Stomach smooth muscle (tissue), 2 donors: Measurements from ENCODE around the gene PTPRG.
"Not testable (repeated sequence)": the region's sequence is repeated elsewhere in the genome, so short reads cannot be mapped to it uniquely, and the experiment has no call there.

ENCODE experiments used
- H3K27ac ChIP-seq: one replicate; pipeline ENCODE4 v1.7.0; 2013; ENCODE audit warnings: mild to moderate bottlenecking, low read length, inconsistent platforms
- H3K27me3 ChIP-seq, 2 donors: one replicate each; pipeline ENCODE4 v1.7.0; 2013; ENCODE audit warnings: low read length in 2 of 2; ENCODE audit not compliant: insufficient read depth in 2 of 2, control insufficient read depth in 1 of 2
- H3K36me3 ChIP-seq, 2 donors: one replicate each; pipeline ENCODE4 v1.7.0; 2013; ENCODE audit warnings: low read length in 2 of 2; ENCODE audit not compliant: control insufficient read depth in 2 of 2, insufficient read depth in 2 of 2
- H3K4me1 ChIP-seq: one replicate; pipeline ENCODE4 v1.7.0; 2013; ENCODE audit warnings: low read length; ENCODE audit not compliant: control insufficient read depth, insufficient read depth
- H3K4me3 ChIP-seq, 2 donors: one replicate each; pipeline ENCODE4 v1.7.0; 2013; ENCODE audit warnings: low read length in 2 of 2
- H3K9ac ChIP-seq, 2 donors: one replicate each; pipeline ENCODE4 v1.7.0; 2013; ENCODE audit warnings: low read length in 2 of 2, mild to moderate bottlenecking in 1 of 2
- H3K9me3 ChIP-seq, 2 donors: one replicate each; pipeline ENCODE4 v1.7.0; 2013; ENCODE audit warnings: low read length in 2 of 2; ENCODE audit not compliant: control insufficient read depth in 2 of 2
- donor health status: healthy.
- donor health status: Pancreatic carcinoma.

PTPRG gene

GRCh38 chr3:61686228-61686648 is 124.9 kb downstream of the PTPRG start:
- Histone ChIP-seq H3K36me3 (no peaks in the 10 kb centered on the region), H3K9me3 (no peaks in the 10 kb centered on the region), H3K4me3 (no peak overlapping the region), H3K27me3 (no peaks in the 10 kb centered on the region), H3K4me1 (peaks cover 13% of the 10 kb centered on the region), H3K9ac (no peak overlapping the region), H3K27ac (no peak overlapping the region)

DNA sequence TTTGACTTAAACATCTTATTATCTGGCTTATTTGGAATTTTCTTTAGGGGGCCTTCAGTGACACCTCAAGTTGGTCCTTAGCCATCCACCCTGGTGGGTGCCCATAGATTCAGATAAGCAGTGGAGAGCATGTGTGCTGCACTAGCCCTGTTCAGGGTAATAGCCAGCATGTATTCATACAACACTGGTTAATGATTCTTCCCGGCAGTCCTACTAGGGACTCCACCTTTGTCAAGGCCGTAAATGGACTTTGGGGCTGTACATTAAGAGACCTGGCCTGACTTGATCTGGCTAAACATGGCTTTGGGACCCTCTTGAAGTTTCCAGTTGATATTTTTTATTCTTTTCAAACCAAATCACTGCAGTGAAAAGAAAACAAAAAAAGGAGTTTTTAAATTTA is 125.8 kb downstream of the PTPRG start:
- Histone ChIP-seq H3K27me3 (no peaks in the 10 kb centered on the region), H3K27ac (no peak overlapping the region), H3K4me3 (no peak overlapping the region), H3K4me1 (peaks cover 13% of the 10 kb centered on the region), H3K36me3 (no peaks in the 10 kb centered on the region), H3K9ac (no peak overlapping the region), H3K9me3 (no peaks in the 10 kb centered on the region)

GRCh38 chr3:61687663-61688306 is 126.4 kb downstream of the PTPRG start:
- H3K27ac ChIP-seq, result peak overlapping the region; percentile 33

DNA sequence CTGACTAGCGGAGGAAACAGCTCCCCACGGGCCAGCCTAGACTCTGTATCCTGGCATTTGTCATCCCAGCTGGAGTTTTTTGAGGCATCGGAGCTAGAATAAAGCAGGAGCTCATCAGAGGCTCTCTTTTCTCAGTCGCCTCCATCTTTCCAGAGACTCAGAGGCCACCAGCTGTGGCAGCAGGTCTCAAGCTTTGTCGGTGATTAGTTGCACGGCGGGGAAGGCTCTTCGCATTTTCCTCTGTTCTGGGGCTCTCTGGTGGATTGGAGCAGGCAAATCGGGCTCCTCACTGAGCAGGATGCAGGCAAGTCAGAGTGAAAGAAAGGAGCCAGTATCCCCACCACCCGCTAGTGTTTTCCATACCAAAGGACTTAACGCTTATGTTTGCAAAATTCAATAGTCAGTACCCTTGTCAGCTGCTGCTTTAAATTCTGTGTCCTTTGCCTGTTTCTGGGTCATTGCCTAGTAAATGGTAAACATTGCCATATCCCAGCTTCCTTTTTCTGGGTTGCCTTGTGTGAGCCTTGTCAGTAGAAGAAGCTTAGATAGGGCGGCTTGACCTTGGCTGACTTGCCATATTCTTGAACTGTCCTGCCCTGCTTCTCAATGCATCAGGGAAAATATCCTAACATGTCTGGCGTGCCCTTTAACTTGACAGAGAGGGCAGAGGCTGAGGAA is 127.1 kb downstream of the PTPRG start:
- Histone ChIP-seq H3K27ac (peak overlapping the region; percentile 33), H3K9me3 (no peaks in the 10 kb centered on the region), H3K4me3 (no peak overlapping the region), H3K4me1 (peaks cover 13% of the 10 kb centered on the region), H3K27me3 (no peaks in the 10 kb centered on the region), H3K9ac (peak overlapping the region in 1 of 2 donors; percentile 37), H3K36me3 (no peaks in the 10 kb centered on the region)

More at GRCh38 chr3:61687663-61688306, 126.4 kb downstream of the PTPRG start:
- H3K9ac ChIP-seq, result no peak overlapping the region
- H3K27me3 ChIP-seq, result no peaks in the 10 kb centered on the region
- no peaks in the 10 kb centered on the region for H3K36me3 ChIP-seq
- peaks cover 13% of the 10 kb centered on the region for H3K4me1 ChIP-seq
- no peaks in the 10 kb centered on the region for H3K9me3 ChIP-seq
- no peak overlapping the region for H3K4me3 ChIP-seq

GRCh38 chr3:61690016-61690415 is 128.6 kb downstream of the PTPRG start:
- Histone ChIP-seq H3K4me3 (no peak overlapping the region), H3K27me3 (no peaks in the 10 kb centered on the region), H3K27ac (no peak overlapping the region), H3K9me3 (no peaks in the 10 kb centered on the region), H3K36me3 (no peaks in the 10 kb centered on the region), H3K9ac (no peak overlapping the region), H3K4me1 (peaks cover 11% of the 10 kb centered on the region)

- H3K4me1 ChIP-seq, result peaks cover 11% of the 10 kb centered on the region
- no peak overlapping the region for H3K9ac ChIP-seq
- no peak overlapping the region for H3K4me3 ChIP-seq
- H3K27ac ChIP-seq, result no peak overlapping the region
- no peaks in the 10 kb centered on the region for H3K27me3 ChIP-seq
- no peaks in the 10 kb centered on the region for H3K36me3 ChIP-seq
- H3K9me3 ChIP-seq, result no peaks in the 10 kb centered on the region
Measured at GRCh38 chr3:61691466-61691865, 130.1 kb downstream of the PTPRG start.

DNA sequence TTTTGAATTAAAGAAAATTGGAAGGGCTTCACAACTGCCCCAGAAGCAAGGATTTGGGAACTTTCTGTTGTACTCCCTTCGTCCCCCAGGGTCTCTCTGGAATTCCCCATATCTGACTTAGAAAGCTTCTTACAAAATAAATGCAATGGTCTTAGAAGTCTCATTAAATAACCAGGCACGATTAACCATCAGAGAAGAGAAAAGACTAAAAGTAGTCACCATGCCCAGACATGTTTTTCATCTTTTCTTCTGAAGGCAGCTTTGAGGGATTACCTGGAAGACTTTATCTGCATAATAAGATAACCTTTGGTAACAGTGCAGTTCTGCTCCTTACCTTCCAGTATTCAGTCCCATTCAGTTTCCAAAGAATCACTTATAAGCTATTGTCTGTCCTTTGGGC is 135.9 kb downstream of the PTPRG start:
- H3K4me3 ChIP-seq, result no peak overlapping the region
- no peak overlapping the region for H3K27ac ChIP-seq
- no peaks in the 10 kb centered on the region for H3K27me3 ChIP-seq
- H3K9me3 ChIP-seq, result no peaks in the 10 kb centered on the region
- H3K9ac ChIP-seq, result no peak overlapping the region
- H3K4me1 ChIP-seq, result peaks cover 13% of the 10 kb centered on the region
- H3K36me3 ChIP-seq, result no peaks in the 10 kb centered on the region

GRCh38 chr3:61698278-61699072 is 137.1 kb downstream of the PTPRG start:
- not testable (repeated sequence) for H3K4me3 ChIP-seq, H3K27ac ChIP-seq, H3K9me3 ChIP-seq, H3K27me3 ChIP-seq, H3K9ac ChIP-seq, H3K36me3 ChIP-seq
- peaks cover 13% of the 10 kb centered on the region for H3K4me1 ChIP-seq

DNA sequence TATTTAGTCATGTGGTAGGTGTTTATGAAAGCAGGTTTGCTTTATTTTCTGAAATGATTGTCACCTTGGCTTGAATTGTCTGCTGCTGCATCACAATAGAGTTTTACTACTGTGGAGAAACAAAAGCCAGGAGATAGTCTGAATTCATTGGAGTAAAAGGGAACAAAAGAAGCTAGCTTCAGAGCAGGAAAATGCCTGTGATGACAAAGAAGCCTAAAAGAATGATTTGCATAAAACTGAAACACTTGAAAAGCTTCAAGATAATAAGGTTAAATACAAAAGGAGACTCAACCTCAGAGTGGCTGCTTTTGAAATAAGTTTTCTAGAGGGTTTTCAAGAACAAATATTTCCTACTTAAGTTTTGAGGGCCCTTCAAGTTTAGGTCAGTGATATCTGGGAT is 138.3 kb downstream of the PTPRG start:
- Histone ChIP-seq H3K27ac (no peak overlapping the region), H3K27me3 (no peaks in the 10 kb centered on the region), H3K4me3 (no peak overlapping the region), H3K36me3 (no peaks in the 10 kb centered on the region), H3K4me1 (peaks cover 14% of the 10 kb centered on the region), H3K9me3 (no peaks in the 10 kb centered on the region), H3K9ac (no peak overlapping the region)

DNA sequence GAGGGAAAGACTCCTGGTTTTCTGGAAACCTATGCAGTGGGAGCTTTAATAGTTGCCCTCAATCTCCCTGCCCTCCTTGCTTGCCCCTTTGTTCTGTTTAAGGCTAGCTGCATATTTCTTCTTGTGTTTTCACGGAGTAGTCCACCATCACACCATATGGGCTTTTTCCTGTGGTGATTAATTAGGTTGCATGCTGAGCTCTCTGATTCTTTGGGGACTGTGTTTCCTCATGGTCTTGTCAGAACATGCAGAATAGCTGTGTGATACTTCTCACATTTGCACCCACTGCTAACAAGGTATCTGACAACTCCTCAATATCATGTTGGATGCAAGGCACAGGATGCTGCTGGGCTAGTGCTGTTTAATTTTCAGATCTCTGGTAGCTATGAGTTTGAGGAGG is 139.6 kb downstream of the PTPRG start:
- Histone ChIP-seq H3K9ac (no peak overlapping the region), H3K27ac (no peak overlapping the region), H3K4me3 (no peak overlapping the region), H3K36me3 (no peaks in the 10 kb centered on the region), H3K9me3 (no peaks in the 10 kb centered on the region), H3K27me3 (no peaks in the 10 kb centered on the region), H3K4me1 (peaks cover 17% of the 10 kb centered on the region)
